Measurements from ENCODE around the gene MLLT10.

DNA sequence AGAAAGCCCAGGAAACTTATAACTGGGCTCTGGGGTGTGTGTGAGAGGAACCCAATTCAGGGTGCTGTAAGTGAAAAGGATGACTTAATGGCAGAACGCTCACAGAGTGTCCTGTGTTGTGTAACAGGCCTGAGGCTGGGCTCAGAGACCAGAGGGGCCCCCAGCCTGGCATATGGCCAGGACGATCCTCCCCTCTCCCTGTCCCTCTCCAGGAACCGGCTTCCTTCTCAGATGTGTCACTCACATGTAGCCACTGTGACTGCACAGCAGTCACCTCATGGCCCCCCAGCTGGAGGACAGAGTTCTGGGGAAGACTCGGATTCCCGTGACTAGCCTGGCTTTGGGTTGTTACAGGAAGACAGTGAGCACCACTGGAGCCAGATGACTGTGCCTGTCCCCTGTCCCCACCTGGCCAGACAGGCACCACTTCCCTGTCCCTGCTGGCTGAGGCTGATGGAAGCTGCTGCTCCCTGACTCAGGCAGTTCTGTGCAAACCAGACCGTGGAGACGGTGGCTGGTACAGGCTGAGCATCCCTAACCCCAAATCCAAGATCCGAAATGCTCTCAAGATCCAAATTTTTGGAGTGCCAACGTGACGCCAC, 220.5 kb downstream of the MLLT10 start:
- TF ChIP-seq TAF1 (IDR thresholded peaks at IDR 0.05; ENCODE audit: borderline replicate concordance, low read depth, low read length) (no peak), POLR2A (IDR thresholded peaks at IDR 0.05; ENCODE audit: low read depth, low read length) (no peak)
